Measurements from ENCODE around the gene CDH18. TPM values are rescaled to one million over a fixed set of nuclear protein-coding genes. Genes with fewer than 3 reads are reported as not detected.

Gene CDH18
- total and polyA plus RNA-seq, 2 of the 4 experiments (the other 2 are of a cell fraction): 0.24 to 1.1 TPM

GRCh38 chr5:19874811-19875210 lies 113.2 kb downstream of the CDH18 start:
- Histone ChIP-seq H3K27me3 (ENCODE audit: control insufficient read depth, insufficient read depth, low read length) (no peaks in the 10 kb centered on the region), H3K9ac (ENCODE audit: low read depth, low read length) (no peak overlapping the region), H2BK15ac (ENCODE audit: low read depth, low read length) (no peak overlapping the region), H3K18ac (ENCODE audit: low read depth, low read length) (no peak overlapping the region), H4K20me1 (ENCODE audit: insufficient read depth, low read length) (no peaks in the 10 kb centered on the region), H2AK9ac (replicated peaks; ENCODE audit: low read depth, low read length, poor library complexity) (no peak overlapping the region), H4K5ac (ENCODE audit: low read depth, low read length) (no peak overlapping the region), H3K23ac (ENCODE audit: low read depth, low read length) (no peak overlapping the region), H2AK5ac (ENCODE audit: low read depth, low read length) (no peak overlapping the region), H2BK120ac (ENCODE audit: low read depth, low read length) (no peak overlapping the region), H3K9me3 (ENCODE audit: control insufficient read depth, insufficient read depth, low read length) (no peaks in the 10 kb centered on the region; the same call in 1 of the 2 replicates), H2AFZ (replicated peaks; ENCODE audit: low read length, poor library complexity) (no peak overlapping the region), H3K14ac (replicated peaks; ENCODE audit: low read depth, low read length) (no peak overlapping the region), H3K56ac (ENCODE audit: extremely low read depth, insufficient read depth, low read length) (no peak overlapping the region), H3K4me3 (ENCODE audit: insufficient read depth, low read depth, low read length) (no peak overlapping the region), H4K91ac (ENCODE audit: insufficient read depth, low read depth, low read length) (no peak overlapping the region), H2BK20ac (ENCODE audit: low read depth, low read length) (no peak overlapping the region), H3K9me1 (ENCODE audit: insufficient read depth, low read length) (no peaks in the 10 kb centered on the region), H4K8ac (ENCODE audit: low read depth in 2 of 2, low read length in 2 of 2) (no peak overlapping the region), H3K79me1 (ENCODE audit: low read depth in 1 of 2, low read length in 2 of 2) (no peaks in the 10 kb centered on the region), H2BK5ac (ENCODE audit: low read depth, low read length, poor library complexity, severe bottlenecking) (no peak overlapping the region), H3K4ac (ENCODE audit: low read depth, low read length) (no peak overlapping the region), H3K4me1 (ENCODE audit: control insufficient read depth, insufficient read depth, low read length) (0 out of 2 replicates have a peak, but pooled peaks cover 2% of the 10 kb centered on the region), H3K36me3 (ENCODE audit: control insufficient read depth, insufficient read depth, low read length) (no peaks in the 10 kb centered on the region), H3K27ac (ENCODE audit: insufficient read depth, low read length) (no peak overlapping the region), H3K4me2 (ENCODE audit: low read depth, low read length) (no peak overlapping the region)
- in situ Hi-C loops (cut with MboI; ENCODE audit: low sequenced_read_pairs): no loop called here
- no peak for ATAC-seq (ENCODE audit: low read depth)
- POLR2A ChIA-PET (ENCODE audit: unreplicated experiment): no interaction called here
- no peak for TF ChIP-seq MAZ (IDR thresholded peaks at IDR 0.05; ENCODE audit: borderline replicate concordance, low read depth, low read length)
- no peak for TF ChIP-seq MXI1 (IDR thresholded peaks at IDR 0.05; ENCODE audit: borderline replicate concordance, low read depth, low read length)
- TF ChIP-seq CHD1 (IDR thresholded peaks at IDR 0.05; ENCODE audit: low read depth, low read length): no peak
- TF ChIP-seq FOS (IDR thresholded peaks at IDR 0.05; ENCODE audit: low read depth, low read length): no peak
- no peak for TF ChIP-seq RAD21 (IDR thresholded peaks at IDR 0.05; ENCODE audit: low read length)
- TF ChIP-seq BHLHE40 (IDR thresholded peaks at IDR 0.05; ENCODE audit: low read depth, low read length): no peak
- no peak for TF ChIP-seq CEBPB (IDR thresholded peaks at IDR 0.05; ENCODE audit: low read depth, low read length)
- TF ChIP-seq CTCF (conservative IDR thresholded peaks at IDR 0.05; ENCODE audit: low read depth, low read length): no peak
- TF ChIP-seq MAFK (IDR thresholded peaks at IDR 0.05; ENCODE audit: low read depth, low read length): no peak
- TF ChIP-seq RCOR1 (IDR thresholded peaks at IDR 0.05; ENCODE audit: insufficient replicate concordance, low read length): no peak
- no peak for TF ChIP-seq RFX5 (IDR thresholded peaks at IDR 0.05; ENCODE audit: low read depth, low read length)
- no peak for TF ChIP-seq SMC3 (IDR thresholded peaks at IDR 0.05; ENCODE audit: low read depth, low read length)
- no peak for TF ChIP-seq ELK1 (IDR thresholded peaks at IDR 0.05; ENCODE audit: borderline replicate concordance, low read depth, low read length)
- TF ChIP-seq NFE2L2 (IDR thresholded peaks at IDR 0.05; ENCODE audit: low read depth, low read length): no peak
- WGBS, 2 experiments (ENCODE audit: extremely low coverage in 2 of 2, insufficient read length in 1 of 2): no CpG with 5 or more reads among the region's 1 CpG
- DNase-seq: no peak
- no TSS peak for BruUV-seq (replicated peaks)
- dilution Hi-C loops (cut with HindIII; ENCODE audit: low sequenced_read_pairs, unreplicated experiment): no loop called here
- intact Hi-C loops (cut with micrococcal nuclease): no loop called here
- CTCF ChIA-PET: no interaction called here
